Uterus (tissue), 2 donors: ENCODE measurements around the gene UCHL3.

Source experiments
- POLR2A ChIP-seq, 2 donors: fragments of 450-650 bp; IDR thresholded peaks; one replicate each; pipeline ENCODE4 v1.6.1; 2016; ENCODE audit warnings: antibody characterized with exemption in 2 of 2, mild to moderate bottlenecking in 1 of 2, moderate library complexity in 1 of 2
- TF ChIP-seq, protein P1 (sequence below), 4 experiments: fragments of 200-600 bp in 2 of 4; fragments of 450-650 bp in 2 of 4; sonication (generic) in 2 of 4; IDR thresholded peaks; one replicate each; pipeline ENCODE4 v1.5.1; 2016 to 2019; ENCODE audit warnings: antibody characterized with exemption in 4 of 4, mild to moderate bottlenecking in 2 of 4, moderate library complexity in 1 of 4

DNA sequence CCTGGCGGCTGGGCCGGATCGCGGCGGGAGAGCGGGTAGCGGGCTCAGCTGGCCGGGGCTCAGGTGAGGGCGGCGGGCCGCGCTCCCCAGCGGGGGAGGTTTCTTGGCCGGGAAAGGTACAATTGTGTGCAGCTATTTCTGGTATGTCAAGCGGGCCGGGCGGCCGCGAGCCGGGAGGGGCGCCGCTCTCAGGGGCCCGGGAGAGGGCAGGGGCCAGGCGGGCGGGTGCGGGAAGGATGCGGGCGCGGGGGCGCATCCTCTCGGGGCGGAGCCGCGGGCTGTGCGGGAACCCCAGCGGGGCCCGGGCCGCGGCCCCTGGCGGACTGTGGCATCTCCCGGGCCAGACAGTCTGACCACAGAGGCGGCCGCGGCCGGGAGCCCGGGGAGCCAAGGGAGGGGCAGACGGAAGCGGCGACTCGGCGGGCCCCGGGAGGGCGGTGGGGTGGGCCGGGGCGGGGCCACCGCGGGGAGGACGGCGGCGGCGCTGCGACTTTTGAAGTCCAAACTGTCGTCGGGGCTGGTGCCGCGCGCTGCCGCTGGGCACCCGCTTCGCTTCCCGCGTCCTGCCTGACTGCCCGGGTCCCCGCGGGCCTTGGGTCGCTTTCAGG, 86.3 kb downstream of the UCHL3 start, which contains the start of gene LMO7:
- peak in 1 of 2 donors; percentile 9 for TF ChIP-seq POLR2A (IDR thresholded peaks at IDR 0.05)
- TF ChIP-seq, protein P1, sequence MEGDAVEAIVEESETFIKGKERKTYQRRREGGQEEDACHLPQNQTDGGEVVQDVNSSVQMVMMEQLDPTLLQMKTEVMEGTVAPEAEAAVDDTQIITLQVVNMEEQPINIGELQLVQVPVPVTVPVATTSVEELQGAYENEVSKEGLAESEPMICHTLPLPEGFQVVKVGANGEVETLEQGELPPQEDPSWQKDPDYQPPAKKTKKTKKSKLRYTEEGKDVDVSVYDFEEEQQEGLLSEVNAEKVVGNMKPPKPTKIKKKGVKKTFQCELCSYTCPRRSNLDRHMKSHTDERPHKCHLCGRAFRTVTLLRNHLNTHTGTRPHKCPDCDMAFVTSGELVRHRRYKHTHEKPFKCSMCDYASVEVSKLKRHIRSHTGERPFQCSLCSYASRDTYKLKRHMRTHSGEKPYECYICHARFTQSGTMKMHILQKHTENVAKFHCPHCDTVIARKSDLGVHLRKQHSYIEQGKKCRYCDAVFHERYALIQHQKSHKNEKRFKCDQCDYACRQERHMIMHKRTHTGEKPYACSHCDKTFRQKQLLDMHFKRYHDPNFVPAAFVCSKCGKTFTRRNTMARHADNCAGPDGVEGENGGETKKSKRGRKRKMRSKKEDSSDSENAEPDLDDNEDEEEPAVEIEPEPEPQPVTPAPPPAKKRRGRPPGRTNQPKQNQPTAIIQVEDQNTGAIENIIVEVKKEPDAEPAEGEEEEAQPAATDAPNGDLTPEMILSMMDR (IDR thresholded peaks at IDR 0.05): no peak
